ENCODE results near the gene CA10.

Gene CA10

GRCh38 chr17:52158450-52159042, at the start of gene CA10:
TSS of gene CA10 (minus strand) at chr17:52158714.
- DNase-seq (ENCODE audit: low read depth in 2 of 2), result no peak

- no peak for DNase-seq (ENCODE audit: low read depth in 2 of 2)
Observed at GRCh38 chr17:52207796-52208195, 49.3 kb upstream of the CA10 start.

GRCh38 chr17:52202520-52203080, 44.1 kb upstream of the CA10 start:
- DNase-seq (ENCODE audit: low read depth in 2 of 2), result no peak

- no peak for DNase-seq (ENCODE audit: low read depth in 2 of 2)
Observed at GRCh38 chr17:52201767-52202519, 43.4 kb upstream of the CA10 start.

GRCh38 chr17:52191491-52191890, 33.0 kb upstream of the CA10 start:
- no peak for DNase-seq (ENCODE audit: low read depth in 2 of 2)

GRCh38 chr17:52181782-52182181, 23.3 kb upstream of the CA10 start:
- DNase-seq (ENCODE audit: low read depth in 2 of 2), result no peak

GRCh38 chr17:52178012-52178411, 19.5 kb upstream of the CA10 start:
- no peak for DNase-seq (ENCODE audit: low read depth in 2 of 2)

- no peak for DNase-seq (ENCODE audit: low read depth in 2 of 2)
Observed at GRCh38 chr17:52170963-52171572, 12.6 kb upstream of the CA10 start.

GRCh38 chr17:52160136-52160567, 1.6 kb upstream of the CA10 start:
- no peak for DNase-seq (ENCODE audit: low read depth in 2 of 2)

GRCh38 chr17:52159246-52160135, 977 bp upstream of the CA10 start:
- DNase-seq (ENCODE audit: low read depth in 2 of 2), result no peak

GRCh38 chr17:52157603-52158449, 688 bp downstream of the CA10 start:
- no peak for DNase-seq (ENCODE audit: low read depth in 2 of 2)

GRCh38 chr17:52156576-52157570, 1.6 kb downstream of the CA10 start:
- DNase-seq (ENCODE audit: low read depth in 2 of 2), result no peak

GRCh38 chr17:52155301-52155700, 3.2 kb downstream of the CA10 start:
- no peak for DNase-seq (ENCODE audit: low read depth in 2 of 2)

GRCh38 chr17:52154466-52154865, 4.0 kb downstream of the CA10 start:
- no peak for DNase-seq (ENCODE audit: low read depth in 2 of 2)

GRCh38 chr17:52150935-52151334, 7.6 kb downstream of the CA10 start:
- DNase-seq (ENCODE audit: low read depth in 2 of 2), result no peak

- no peak for DNase-seq (ENCODE audit: low read depth in 2 of 2)
Observed at GRCh38 chr17:52149626-52150025, 8.9 kb downstream of the CA10 start.

- no peak for DNase-seq (ENCODE audit: low read depth in 2 of 2)
Observed at GRCh38 chr17:52148969-52149351, 9.6 kb downstream of the CA10 start.

- no peak for DNase-seq (ENCODE audit: low read depth in 2 of 2)
Observed at GRCh38 chr17:52148288-52148968, 10.1 kb downstream of the CA10 start.

- DNase-seq (ENCODE audit: low read depth in 2 of 2), result no peak
Observed at GRCh38 chr17:52147872-52148271, 10.6 kb downstream of the CA10 start.
